Lung (tissue), 12 donors: ENCODE results near the gene PLEKHG4B. TPM values are rescaled to one million over a fixed set of nuclear protein-coding genes. Genes with fewer than 3 reads are reported as not detected.

Experiments
- ATAC-seq: fragments of 200-7000 bp; cut with Tn5 transposase; one replicate; pipeline ENCODE4 v1.9.1; 2020; ENCODE audit warnings: moderate number of reproducible peaks; ENCODE audit not compliant: insufficient read depth, low FRiP score
- DNase-seq, 3 donors: peaks; one replicate each; pipeline ENCODE4 v3.0.0-alpha.2; 2013 to 2017
- H3K27ac ChIP-seq, 2 donors: one replicate each; pipeline ENCODE4 v1.5.1; 2013; ENCODE audit warnings: mild to moderate bottlenecking in 2 of 2, moderate library complexity in 2 of 2, control low read depth in 1 of 2, inconsistent platforms in 1 of 2, low read depth in 1 of 2, low read length in 1 of 2
- H3K27me3 ChIP-seq, 3 donors: one replicate each; pipeline ENCODE4 v1.5.1; 2013; ENCODE audit warnings: low read length in 2 of 3; ENCODE audit not compliant: control insufficient read depth in 3 of 3, insufficient read depth in 3 of 3
- H3K36me3 ChIP-seq, 4 donors: one replicate each; pipeline ENCODE4 v1.5.1; 2013; ENCODE audit warnings: low read length in 4 of 4, mild to moderate bottlenecking in 1 of 4, moderate library complexity in 1 of 4; ENCODE audit not compliant: control insufficient read depth in 4 of 4, insufficient read depth in 4 of 4
- H3K4me1 ChIP-seq, 5 donors: one replicate each; pipeline ENCODE4 v1.5.1; 2013; ENCODE audit warnings: low read length in 5 of 5, mild to moderate bottlenecking in 2 of 5, moderate library complexity in 1 of 5; ENCODE audit not compliant: control insufficient read depth in 5 of 5, insufficient read depth in 5 of 5
- H3K4me3 ChIP-seq: one replicate; pipeline ENCODE4 v1.5.1; 2013; ENCODE audit warnings: mild to moderate bottlenecking, control low read depth, moderate library complexity
- H3K9ac ChIP-seq, 2 donors: one replicate each; pipeline ENCODE4 v1.5.1; 2013; ENCODE audit warnings: low read length in 2 of 2, control low read depth in 1 of 2; ENCODE audit not compliant: insufficient read depth in 1 of 2
- H3K9me3 ChIP-seq, 4 donors: one replicate each; pipeline ENCODE4 v1.5.1; 2013; ENCODE audit warnings: low read length in 3 of 4, mild to moderate bottlenecking in 1 of 4, moderate library complexity in 1 of 4; ENCODE audit not compliant: control insufficient read depth in 4 of 4, insufficient read depth in 3 of 4
- CTCF ChIP-seq: IDR thresholded peaks from 2 replicates; pipeline ENCODE4 v1.5.1; 2012; ENCODE audit warnings: mild to moderate bottlenecking; ENCODE audit errors: control extremely low read depth, extremely low read depth
- WGBS, 2 donors: extraction: QIAGEN DNeasy Blood & Tissue Kit; methylation state at CpG; one replicate each; pipeline ENCODE4 v1.1.7; 2013; 5-methylcytosine and 5-hydroxymethylcytosine counted together
- polyA plus RNA-seq, 2 donors: library from polyadenylated mRNA; stranded (reverse); fragments of 200-250 nt; gene quantifications; one replicate each; pipeline ENCODE4 v1.2.1, GENCODE V29; 2013
- total RNA-seq, 2 donors: library from RNA; depleted of rRNA in 1 of 2; stranded (reverse); fragments of >200 nt in 1 of 2; gene quantifications; one replicate each; pipeline ENCODE4 v1.2.1, GENCODE V29; 2014 to 2021
- donor health status: control.
- donor health status: control.
- donor health status: Bipolar disorder and iron deficiency.
- donor health status: healthy.
- donor health status: DM: yes; HTN: yes; CAD: no.

PLEKHG4B gene
- total and polyA plus RNA-seq, 4 donors: 0.24 to 4.7 (median 3.0) TPM

GRCh38 chr5:110270-110888 is 18.4 kb downstream of the PLEKHG4B start:
- Histone ChIP-seq H3K9me3 (peaks cover 0 to 2% (median under 1%) of the 10 kb centered on the region in 4 donors), H3K9ac (no peak overlapping the region), H3K4me1 (no peaks in the 10 kb centered on the region), H3K27me3 (no peaks in the 10 kb centered on the region), H3K4me3 (no peak overlapping the region), H3K36me3 (peaks cover 0 to 4% (median 0%) of the 10 kb centered on the region in 4 donors), H3K27ac (no peak overlapping the region)
- TF ChIP-seq CTCF: no peak
- DNase-seq: no peak
- WGBS, 2 donors: 93 to 94% methylated on average over 26 of the region's 26 CpGs
- no peak for ATAC-seq

GRCh38 chr5:111171-111570 is 19.2 kb downstream of the PLEKHG4B start:
- WGBS, 2 donors: 91 to 94% methylated on average over 5 of the region's 5 CpGs
- Histone ChIP-seq H3K4me1 (no peaks in the 10 kb centered on the region), H3K9me3 (peaks cover 0 to 2% (median under 1%) of the 10 kb centered on the region in 4 donors), H3K36me3 (peaks cover 0 to 4% (median 0%) of the 10 kb centered on the region in 4 donors), H3K9ac (no peak overlapping the region), H3K27me3 (no peaks in the 10 kb centered on the region), H3K27ac (no peak overlapping the region), H3K4me3 (no peak overlapping the region)
- ATAC-seq (no peak), DNase-seq (no peak)
- TF ChIP-seq CTCF: no peak

- Histone ChIP-seq H3K9me3 (peaks cover 0 to 5% (median 0%) of the 10 kb centered on the region in 4 donors), H3K4me3 (no peak overlapping the region), H3K36me3 (no peaks in the 10 kb centered on the region), H3K27ac (no peak overlapping the region), H3K4me1 (no peaks in the 10 kb centered on the region), H3K9ac (no peak overlapping the region), H3K27me3 (no peaks in the 10 kb centered on the region)
- DNase-seq: no peak
- no peak for ATAC-seq
- 73 to 91% methylated on average over 5 of the region's 5 CpGs for WGBS, 2 donors
- no peak for TF ChIP-seq CTCF
Measured at GRCh38 chr5:119486-120097, 27.6 kb downstream of the PLEKHG4B start.
